ENCODE data around the gene SARDH.
"Not testable (repeated sequence)": the region's sequence is repeated elsewhere in the genome, so short reads cannot be mapped to it uniquely, and the experiment has no call there.

SARDH gene

GRCh38 chr9:133681658-133682306 is 56.4 kb downstream of the SARDH start:
- DNase-seq = no peak

GRCh38 chr9:133680976-133681657 is 57.0 kb downstream of the SARDH start:
- no peak for DNase-seq

GRCh38 chr9:133680250-133680975 is 57.7 kb downstream of the SARDH start:
- no peak for DNase-seq

- no peak for DNase-seq
Observed at GRCh38 chr9:133679466-133680061, 58.6 kb downstream of the SARDH start.

GRCh38 chr9:133679056-133679455 is 59.1 kb downstream of the SARDH start:
- no peak for DNase-seq

DNA sequence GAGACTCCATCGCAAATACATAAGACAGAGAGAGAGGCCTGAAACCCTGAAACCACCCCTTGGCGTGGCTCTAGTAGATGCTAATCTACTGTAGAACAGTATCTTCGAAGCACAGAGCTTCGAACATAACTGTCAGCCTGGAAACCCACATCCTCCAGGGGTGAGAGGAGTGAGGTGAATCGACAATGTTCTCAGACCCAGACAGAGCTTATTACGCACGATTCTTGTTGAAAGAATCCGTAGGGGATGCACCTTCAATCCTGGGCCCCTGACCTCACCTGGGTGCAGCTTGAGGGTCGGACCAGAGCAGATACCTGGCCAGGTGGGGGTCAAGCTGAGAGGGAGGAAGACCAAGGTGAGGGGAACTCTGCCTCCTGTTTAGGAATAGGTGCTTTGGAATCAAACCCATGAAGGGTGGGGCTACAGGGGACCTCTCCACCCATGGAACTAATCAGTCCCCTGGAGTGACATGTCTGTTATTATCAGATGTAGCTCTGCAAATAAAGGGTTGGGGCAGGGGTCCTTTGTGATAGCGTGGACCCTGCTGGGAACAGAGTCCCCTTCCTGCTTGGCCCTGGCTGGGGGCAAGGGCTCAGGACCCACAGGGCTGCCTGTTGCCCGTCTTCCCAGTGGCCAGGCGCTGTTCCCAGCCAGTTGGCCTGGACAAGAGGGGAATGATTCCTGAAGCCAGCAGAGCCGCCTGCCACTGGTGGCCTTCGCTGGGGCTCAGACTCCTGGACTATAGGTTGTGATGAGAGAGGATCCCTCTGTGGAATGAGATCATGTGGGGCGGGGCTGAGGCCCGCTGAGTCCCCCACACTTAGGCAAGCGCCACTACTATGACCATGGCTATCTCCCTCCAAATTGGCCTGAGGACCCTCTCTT is 60.8 kb downstream of the SARDH start:
- no peak for DNase-seq

GRCh38 chr9:133676450-133676849 is 61.7 kb downstream of the SARDH start:
- DNase-seq = no peak

DNA sequence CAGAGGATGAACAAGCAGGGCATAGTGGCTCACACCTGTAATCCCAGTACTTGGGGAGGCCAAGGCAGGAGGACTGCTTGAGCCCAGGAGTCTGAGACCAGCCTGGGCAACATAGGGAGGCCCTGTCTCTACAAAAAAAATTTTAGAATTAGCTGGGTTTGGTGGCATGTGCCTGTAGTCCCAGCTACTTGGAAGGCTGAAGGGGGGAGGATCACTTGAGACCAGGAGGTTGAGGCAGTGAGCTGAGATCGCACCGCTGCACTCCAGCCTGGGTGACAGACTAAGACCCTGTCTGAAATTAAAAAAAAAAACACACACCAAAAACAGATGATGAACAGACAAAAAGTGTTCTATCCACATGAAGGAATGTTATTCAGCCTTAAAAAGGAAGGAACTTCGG is 62.4 kb downstream of the SARDH start:
- not testable (repeated sequence) for DNase-seq

DNA sequence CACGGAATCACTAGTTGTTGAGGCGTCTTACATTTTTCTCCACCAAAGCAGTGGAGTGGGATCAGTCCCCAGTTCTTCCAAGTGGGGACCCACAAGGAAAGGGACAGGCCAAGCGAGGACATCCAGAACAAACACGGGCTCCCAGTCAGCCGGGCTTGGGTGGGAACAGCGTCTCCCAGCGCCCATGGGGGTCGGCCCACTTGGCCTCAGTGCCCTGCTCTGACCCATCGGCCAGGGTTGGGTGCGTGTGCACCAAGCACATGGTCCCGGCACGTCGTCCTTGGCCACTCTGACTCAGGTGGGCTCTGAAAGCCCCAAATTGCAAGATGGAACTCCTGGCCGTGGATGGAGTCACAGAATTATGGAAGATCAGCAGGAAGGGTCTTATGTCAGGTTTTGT is 64.1 kb downstream of the SARDH start:
- no peak for DNase-seq

DNA sequence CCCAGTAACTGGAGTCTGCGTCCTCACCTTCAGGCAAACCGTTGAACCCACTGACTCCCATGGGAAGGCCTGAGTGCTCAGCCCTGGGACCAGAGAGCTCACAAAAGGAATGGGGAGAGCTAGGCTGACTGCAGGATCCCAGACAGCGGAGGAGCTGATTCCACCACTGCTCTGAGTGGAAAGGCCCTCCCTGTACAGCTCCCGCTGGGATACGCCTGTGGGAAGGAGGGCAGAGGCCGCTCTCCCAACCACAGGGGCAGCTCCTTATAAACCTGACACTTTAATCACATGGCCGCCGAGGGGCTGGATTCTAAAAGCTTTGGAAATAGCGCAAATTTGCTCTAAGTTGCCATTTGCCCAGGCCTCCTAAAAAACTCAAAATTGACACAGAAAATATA is 64.9 kb downstream of the SARDH start:
- DNase-seq = no peak

GRCh38 chr9:133672503-133673257 is 65.5 kb downstream of the SARDH start:
- no peak for DNase-seq

GRCh38 chr9:133671371-133671770 is 66.8 kb downstream of the SARDH start:
- DNase-seq = no peak

DNA sequence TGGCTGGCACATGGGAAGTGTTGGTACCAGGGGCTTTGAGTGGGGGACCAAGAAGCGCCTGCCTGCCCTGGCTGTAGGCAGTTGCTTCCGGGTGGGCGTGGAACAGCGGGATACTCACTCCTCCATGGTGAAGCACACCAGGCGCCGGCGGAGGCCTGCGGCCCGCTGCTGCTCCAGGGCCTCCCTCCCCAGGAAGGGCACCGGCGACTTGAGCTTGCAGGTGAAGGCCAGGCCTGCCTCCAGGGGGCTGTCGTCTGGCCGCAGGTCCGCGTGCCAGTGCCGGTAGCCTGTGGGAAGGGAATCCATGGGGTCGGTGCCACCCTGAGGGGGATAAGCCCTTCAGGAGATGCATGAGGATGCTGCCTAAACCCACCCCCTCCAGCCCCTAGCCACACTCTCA is 67.7 kb downstream of the SARDH start:
- no peak for DNase-seq

DNA sequence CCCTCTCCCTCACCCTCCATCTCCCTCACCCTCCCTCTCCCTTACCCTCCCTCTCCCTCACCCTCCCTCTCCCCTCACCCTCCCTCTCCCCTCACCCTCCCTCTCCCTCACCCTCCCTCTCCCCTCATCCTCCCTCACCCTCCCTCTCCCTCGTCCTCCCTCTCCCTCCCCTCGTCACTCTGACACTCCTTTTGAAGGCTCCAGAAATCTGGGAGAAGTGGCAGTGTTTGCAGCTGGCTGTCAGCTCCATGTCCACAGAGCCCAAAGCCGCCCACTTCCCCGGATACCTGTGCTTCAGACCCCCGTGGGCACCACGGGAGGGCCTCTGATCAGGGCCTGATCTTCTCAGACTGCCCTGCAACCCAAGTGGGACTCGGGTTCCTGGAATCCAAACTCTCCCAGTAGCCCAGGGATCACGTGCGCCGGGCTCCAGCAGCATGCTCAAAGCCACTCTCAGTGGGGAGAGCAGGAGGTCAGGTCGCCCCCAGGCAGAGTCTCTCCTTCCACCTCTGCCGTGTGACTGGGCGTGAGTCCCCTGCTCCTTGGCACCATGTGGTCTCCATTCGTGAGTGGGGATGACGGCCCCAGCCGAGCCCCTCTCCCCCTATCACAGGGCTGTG is 68.9 kb downstream of the SARDH start:
- DNase-seq = no peak

DNA sequence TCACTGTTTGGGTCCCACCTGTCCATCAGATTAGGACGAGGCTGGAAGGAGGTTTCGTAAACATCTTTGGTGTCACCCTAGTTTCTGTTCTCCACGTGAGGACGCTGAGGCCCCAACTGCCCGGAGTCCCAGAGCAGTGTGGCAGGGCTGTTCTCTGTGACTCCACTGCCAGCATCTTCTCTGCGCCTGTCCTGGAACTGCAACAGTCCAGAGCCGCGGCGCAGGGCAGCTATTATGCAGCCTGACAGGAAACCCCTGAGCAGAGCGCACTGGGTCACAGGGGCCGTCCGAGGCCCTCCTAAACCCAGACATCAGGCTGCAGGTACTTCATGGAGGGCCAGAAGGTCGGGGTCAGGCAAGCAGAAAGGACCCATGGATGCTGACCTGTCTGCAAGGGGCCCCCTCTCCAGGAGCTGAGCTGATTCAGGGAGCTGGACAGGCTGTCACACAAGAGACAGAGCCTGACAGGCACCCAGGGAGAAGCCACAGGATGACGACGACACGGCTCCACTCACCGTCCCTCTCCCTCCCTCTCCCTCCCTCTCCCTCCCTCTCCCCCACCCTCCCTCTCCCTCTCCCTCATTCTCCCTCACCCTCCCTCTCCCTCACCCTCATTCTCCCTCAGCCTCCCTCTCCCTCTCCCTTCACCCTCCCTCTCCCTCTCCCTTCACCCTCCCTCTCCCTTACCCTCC is 70.2 kb downstream of the SARDH start:
- no peak for DNase-seq

DNA sequence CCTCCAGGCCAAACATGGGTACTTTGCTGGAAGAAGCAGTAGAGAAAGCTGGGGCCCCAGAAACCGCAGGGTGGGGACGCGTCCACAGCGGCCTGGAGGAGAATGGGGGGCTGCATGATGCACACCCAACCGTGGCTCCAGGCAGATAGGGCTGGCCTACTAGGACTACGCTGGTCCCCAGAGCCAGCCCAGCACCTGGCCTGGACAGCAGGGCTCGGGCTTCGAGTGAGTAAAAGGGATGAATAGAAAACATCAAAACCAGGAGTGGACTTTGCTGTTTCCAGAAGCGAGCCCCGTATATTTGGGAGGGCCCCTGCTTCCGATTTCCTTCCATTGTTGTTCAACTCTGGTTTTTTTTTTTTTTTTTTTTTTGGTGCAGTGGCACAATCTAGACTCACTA is 71.3 kb downstream of the SARDH start:
- DNase-seq = no peak

DNA sequence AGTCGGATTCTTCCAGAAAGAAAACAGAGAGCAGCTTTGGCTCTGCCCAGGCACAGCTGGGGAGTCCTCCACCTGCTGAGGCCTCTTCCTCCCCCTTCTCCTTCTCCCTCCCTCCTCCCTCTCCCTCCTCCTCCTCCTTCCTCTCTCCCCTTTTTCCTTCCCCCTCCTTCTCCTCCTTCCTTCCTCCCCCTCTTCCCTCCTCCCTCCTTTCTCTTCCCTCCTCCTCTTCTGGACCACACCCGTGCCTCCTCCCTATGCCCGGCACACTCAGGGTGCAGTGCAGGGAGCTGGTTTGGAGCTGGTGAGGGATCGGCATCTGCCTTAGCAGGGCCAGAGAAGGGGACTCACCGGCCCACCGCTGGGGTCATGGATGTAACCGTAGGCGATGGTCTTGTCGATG is 71.8 kb downstream of the SARDH start:
- DNase-seq = no peak

GRCh38 chr9:133665535-133665934 is 72.6 kb downstream of the SARDH start:
- DNase-seq = no peak

DNA sequence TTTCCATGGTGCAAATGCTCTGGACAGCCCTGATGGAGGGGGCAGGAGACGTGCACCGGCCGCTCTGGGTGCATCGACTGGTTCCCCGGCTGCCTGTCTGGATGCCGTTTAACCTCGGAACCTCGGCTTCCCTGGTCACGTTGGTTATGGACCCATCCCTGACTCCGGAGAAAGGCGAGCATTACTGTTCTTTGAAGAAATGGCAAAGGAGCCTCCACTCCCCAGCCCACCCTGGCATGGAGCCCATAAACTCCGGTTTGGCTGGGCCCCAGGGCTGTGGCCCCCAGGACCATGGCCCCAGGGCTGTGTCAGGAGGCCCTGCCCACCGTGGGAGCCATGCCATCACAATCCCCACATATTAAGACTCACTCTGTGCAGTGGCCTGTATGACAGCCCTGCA is 73.1 kb downstream of the SARDH start:
- DNase-seq = no peak

GRCh38 chr9:133664173-133665050 is 73.7 kb downstream of the SARDH start:
- no peak for DNase-seq
